SK-N-MC (cell line): ENCODE data around the gene MPND.

Experiments used
- EZH2 ChIP-seq: fragments of 200-600 bp; sonication (generic); IDR thresholded peaks from one replicate; pipeline ENCODE4 v1.6.1; 2017; ENCODE audit warnings: antibody characterized with exemption
- FOXP2 ChIP-seq: optimal IDR thresholded peaks from 2 replicates; pipeline ENCODE3; 2011; ENCODE audit warnings: mild to moderate bottlenecking, moderate library complexity; ENCODE audit not compliant: insufficient read depth; ENCODE audit errors: extremely low read length, control extremely low read depth
- POLR2AphosphoS5 ChIP-seq: IDR thresholded peaks from 2 replicates; pipeline ENCODE4 v1.6.1; 2012; ENCODE audit warnings: mild to moderate bottlenecking, low read depth, low read length, borderline replicate concordance

DNA sequence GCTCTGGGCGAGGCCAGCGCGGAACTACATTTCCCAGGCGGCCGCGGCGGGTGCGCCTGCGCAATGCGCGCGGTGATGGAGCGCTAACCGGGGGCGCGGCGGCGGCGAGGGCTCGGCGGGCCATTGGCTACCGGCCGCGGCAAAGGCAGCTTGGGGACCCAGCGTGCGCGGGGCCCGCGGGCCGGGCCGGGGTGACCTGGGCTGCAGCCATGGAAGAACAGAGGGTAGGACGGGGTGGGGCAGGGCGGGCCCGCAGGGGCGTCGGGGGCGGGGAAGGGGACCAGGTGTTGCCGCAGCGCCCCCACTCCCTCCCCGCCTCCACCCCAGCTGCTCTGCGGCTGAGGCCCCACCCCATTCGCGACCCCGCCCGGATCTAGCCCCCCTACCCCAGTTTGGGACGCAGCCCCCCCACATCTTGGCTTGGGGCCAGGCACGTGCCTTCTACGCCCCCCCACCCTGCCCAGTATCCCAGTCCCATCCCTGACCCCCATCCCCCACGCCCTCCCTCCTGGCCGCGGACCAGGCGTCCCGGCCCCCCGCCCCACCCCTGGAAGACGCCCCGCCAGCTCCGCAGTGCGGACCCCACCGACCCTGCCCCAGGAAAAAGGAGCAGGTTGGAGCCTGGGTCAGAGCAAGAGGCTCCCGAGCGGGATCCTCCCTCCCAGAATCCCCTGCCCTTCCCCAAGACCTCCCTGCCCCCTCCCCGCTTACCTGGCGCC, 38.7 kb upstream of the MPND start, which contains the start of gene FSD1:
- no peak for TF ChIP-seq EZH2
- no peak for TF ChIP-seq POLR2AphosphoS5
- no peak for TF ChIP-seq FOXP2
